H1 (cell line): Measurements from ENCODE around the gene OLFML2B. TPM values are rescaled to one million over a fixed set of nuclear protein-coding genes. Genes with fewer than 3 reads are reported as not detected.

Source experiments
- CREB1 ChIP-seq: IDR thresholded peaks from 2 replicates; pipeline ENCODE4 v1.6.1; 2012; ENCODE audit warnings: inconsistent platforms
- KDM4A ChIP-seq: IDR thresholded peaks from one replicate; pipeline ENCODE4 v1.7.1; 2012; ENCODE audit warnings: low read depth, mild to moderate bottlenecking, moderate library complexity, low read length, inconsistent platforms; ENCODE audit not compliant: severe bottlenecking
- MAFK ChIP-seq: IDR thresholded peaks from 2 replicates; pipeline ENCODE4 v1.6.1; 2012; ENCODE audit warnings: low read depth, mild to moderate bottlenecking, improper control_type of control experiment, low read length
- RNF2 ChIP-seq: fragments of 200-900, 300-1000 bp; sonication (generic); IDR thresholded peaks from 2 replicates; pipeline ENCODE4 v1.7.1; 2016; ENCODE audit warnings: borderline replicate concordance, low read depth, mild to moderate bottlenecking, antibody characterized with exemption, low read length; ENCODE audit not compliant: poor library complexity, severe bottlenecking; ENCODE audit errors: missing control alignments
- polyA plus RNA-seq, 7 experiments: library from polyadenylated mRNA; depleted of rRNA in 3 of 7; stranded (reverse) in 5 of 7; unstranded in 2 of 7; fragments of >200 nt in 5 of 7; fragments of 200-250 nt in 2 of 7; gene quantifications; 1 replicate in 5 of 7; 2 replicates in 1 of 7; 4 replicates in 1 of 7; pipeline versions ENCODE4 v1.2.1 to v1.2.3, GENCODE V29; 2011 to 2013; ENCODE audit warnings: missing spikeins in 2 of 7, mixed read lengths in 2 of 7
- total RNA-seq: library from RNA; stranded (reverse); fragmentation: NEBNext Ultra II Directional; extraction: Animal tissue kit (Norgen Biotek cat#: 25700); gene quantifications from 2 replicates; pipeline ENCODE4 v1.2.1, GENCODE V29; 2021

Gene OLFML2B
- total and polyA plus RNA-seq, 2 of the 8 experiments (the other 6 are each of a cell fraction or from before 2014, with no cell fraction given) = 6.5 to 10.4 TPM

DNA sequence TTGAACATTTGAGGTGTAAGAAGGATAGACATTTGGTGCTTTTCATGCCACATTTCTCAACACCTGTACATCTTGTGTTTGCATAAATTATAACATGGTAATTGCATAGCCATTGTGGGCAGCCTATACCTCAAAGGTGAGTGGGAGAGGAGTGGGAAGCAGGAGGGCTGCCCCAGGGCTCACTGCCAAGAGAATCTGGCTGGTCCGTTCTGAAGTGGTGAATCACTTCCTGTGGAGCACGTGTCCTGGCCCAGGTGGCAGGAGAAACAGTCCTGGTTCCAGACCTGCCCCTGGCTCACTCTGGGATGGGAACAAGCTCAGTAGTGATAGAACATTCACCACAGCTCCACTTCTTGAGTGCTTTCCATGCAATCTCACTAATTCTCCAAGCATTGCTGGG lies 11.6 kb upstream of the OLFML2B start (continued):
- no peak for TF ChIP-seq RNF2
- no peak for TF ChIP-seq CREB1
- TF ChIP-seq KDM4A = no peak
- no peak for TF ChIP-seq MAFK
- TF ChIP-seq, all 59 proteins: peak for 0
